Stimulated activated CD4-positive, alpha-beta T cell treated with anti-CD3 and anti-CD28 coated beads, Interleukin-2, amount 100 ng/mL, for 48 hours (primary cell): Measurements from ENCODE around the gene PRKCH.
"Not testable (repeated sequence)": the region's sequence is repeated elsewhere in the genome, so short reads cannot be mapped to it uniquely, and the experiment has no call there.

Experiments used
- DNase-seq, 2 donors: peaks; one replicate each; pipeline ENCODE4 v3.0.0-alpha.2; 2020

Gene PRKCH

DNA sequence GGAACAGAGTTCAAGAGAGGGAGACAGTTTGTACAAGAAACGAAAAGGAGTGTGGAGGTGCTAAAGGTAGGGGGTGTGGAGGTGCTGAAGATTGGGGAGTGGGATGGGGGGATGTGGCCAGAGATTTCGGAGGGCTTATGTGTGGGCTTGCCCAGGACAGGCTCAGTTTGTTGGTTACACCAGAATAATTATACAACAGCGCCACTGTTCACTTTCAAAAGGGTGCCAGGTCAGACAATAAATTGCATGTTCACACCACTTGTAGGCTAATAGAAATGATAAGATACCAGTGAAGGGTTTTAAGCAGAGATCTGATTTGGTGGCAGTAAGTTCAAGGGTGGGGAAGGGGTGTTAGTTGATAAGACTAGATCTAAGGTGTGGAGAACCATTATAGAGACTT lies 75.3 kb downstream of the PRKCH start:
- no peak for DNase-seq

DNA sequence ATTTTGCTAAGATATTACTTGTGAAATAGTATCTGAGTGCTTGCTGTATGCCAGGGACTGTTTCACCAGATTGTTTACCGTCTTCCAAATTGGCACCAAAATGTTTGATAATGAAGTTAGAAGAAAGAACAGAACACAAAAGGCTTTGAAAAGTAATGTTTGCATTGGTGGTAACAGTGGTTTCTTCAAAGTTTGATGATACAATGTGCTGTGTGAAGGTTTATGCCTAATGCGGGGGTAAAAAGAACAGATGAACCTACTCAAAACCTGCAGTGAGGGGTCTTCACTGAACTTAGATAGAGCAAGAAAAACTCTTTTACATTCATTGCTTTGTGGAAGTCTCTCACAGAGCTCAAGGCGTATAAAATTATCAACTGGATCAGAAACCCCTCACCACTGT lies 76.2 kb downstream of the PRKCH start:
- no peak for DNase-seq

DNA sequence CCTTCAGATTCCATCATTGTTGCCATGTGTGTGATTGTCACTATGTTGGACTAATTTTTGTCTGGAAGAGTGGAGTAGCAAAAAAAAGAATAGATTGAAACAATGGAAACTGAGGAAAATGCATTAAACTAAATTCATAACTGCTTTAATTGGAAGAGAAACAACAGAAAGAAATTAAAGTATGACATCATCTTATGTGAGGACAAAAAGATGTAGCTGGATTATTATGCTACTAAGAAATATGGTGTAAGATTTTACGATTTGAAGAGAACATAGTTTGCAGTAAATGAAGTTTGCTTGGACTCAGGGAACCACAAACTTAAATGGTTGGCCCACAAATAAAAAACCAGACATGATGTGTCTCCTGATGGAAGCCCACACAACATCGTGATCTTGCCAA lies 76.8 kb downstream of the PRKCH start:
- no peak for DNase-seq

GRCh38 chr14:61399365-61399764 lies 78.0 kb downstream of the PRKCH start:
- DNase-seq: no peak

DNA sequence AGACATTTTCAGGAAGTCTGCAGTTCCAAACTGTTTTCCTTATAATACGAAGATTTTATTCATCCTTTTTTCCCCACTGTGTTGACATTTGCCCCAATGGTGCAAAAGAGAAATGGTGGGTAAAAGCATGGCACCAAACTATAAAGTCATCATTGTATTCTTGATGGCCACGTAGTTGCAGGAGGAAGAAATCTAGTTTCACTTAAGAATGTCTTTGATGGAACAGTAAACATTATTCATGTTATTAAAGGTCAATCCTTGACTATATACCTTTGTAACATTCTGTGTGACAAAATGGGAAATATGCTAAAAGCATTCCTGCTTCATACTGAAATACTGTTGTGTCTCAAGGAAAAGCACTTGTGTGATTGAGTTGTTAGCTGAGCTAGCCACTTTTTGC lies 80.1 kb downstream of the PRKCH start:
- DNase-seq: no peak

DNA sequence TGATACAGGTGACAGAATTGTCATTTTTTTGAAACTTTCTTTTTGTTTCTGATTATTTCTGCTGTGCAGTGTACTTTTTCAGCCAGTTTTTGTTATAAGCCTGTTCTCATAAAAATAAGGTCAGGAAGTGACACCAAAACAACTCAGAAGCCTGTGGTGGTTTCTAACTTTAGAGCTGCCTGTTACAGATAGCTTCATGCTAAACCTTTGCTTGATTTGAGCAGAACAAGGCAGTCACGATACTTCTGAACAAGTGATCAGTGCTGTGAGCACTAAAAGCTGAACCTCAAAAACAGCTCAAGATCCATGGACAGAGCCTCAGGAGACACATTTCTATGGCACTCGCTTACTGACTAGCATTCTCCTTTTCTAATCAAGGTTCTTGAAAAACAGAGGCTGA lies 82.0 kb downstream of the PRKCH start:
- DNase-seq: no peak

GRCh38 chr14:61404637-61405036 lies 83.3 kb downstream of the PRKCH start:
- no peak for DNase-seq

- DNase-seq: no peak
Measured at GRCh38 chr14:61406198-61406597, 84.8 kb downstream of the PRKCH start.

- DNase-seq: no peak
Measured at GRCh38 chr14:61406675-61407074, 85.3 kb downstream of the PRKCH start.

DNA sequence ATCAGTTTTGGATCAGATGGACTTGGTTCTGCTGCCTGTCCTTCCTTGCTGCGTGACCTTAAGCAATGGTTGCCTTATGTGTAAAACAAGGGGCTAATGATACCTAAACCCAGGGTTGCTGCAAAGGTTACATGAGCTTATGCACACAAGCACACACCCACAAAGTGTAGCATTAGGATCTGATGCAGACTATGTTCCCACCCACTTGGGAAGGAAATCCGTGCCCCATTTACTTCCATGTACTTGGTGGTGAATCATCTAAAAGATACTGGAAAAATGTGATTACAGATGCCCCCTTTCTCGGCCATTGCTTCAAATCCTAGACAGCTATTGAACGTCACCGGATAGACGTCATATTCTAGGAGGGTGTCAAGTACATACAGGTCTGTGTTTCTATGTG lies 87.1 kb downstream of the PRKCH start:
- no peak for DNase-seq

GRCh38 chr14:61409782-61410181 lies 88.4 kb downstream of the PRKCH start:
- no peak for DNase-seq

GRCh38 chr14:61415934-61416333 lies 94.6 kb downstream of the PRKCH start:
- not testable (repeated sequence) for DNase-seq

DNA sequence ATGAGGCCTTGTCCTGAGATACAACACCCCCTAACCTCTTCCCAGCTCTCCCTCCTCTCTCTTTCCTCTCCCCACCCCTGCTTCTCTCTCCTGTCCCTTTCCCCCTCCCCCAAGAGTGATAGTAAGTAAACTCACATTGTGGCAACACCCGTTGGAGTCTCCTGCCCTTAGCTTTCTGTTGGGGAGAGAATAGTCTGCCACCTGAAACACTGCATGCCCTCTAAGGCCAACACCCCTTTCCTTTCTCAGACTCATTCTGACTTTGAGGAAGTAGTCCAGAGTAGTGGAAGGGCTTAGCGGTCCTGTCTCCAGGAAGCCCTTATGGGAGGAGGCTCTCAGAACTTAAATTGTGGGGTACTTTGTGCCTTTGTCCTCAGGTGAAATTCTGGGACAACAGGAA lies 95.2 kb downstream of the PRKCH start:
- no peak for DNase-seq

- no peak for DNase-seq
Measured at GRCh38 chr14:61417141-61417540, 95.8 kb downstream of the PRKCH start.

DNA sequence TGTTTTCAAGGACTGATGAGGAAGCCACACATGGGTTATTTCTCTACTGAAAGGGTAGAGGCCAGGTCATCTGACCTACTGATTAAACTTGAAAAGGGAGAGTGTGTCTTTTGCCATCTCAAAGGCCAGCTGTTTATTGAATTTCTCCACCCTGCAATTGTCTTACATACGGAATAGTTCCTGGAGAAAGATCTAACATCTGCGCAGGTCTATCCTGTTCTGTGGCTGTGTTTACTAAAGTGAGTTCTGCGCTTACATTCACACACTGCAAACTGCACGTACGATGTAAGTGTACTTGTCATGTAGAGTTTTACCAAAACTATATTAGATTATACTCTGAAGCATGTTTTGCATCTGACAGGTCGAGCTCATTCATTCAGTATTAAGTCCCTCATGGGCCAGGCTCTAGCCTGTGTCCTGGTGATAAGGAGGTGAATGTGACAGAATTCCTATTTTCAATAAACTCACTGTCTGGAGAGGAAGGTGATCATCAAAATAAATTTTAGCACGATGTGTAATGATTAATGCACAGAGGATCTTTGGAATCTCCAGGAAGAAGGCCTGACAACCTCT lies 96.6 kb downstream of the PRKCH start:
- DNase-seq: no peak

GRCh38 chr14:61418746-61419145 lies 97.4 kb downstream of the PRKCH start:
- DNase-seq: no peak

GRCh38 chr14:61419201-61419600 lies 97.8 kb downstream of the PRKCH start:
- no peak for DNase-seq

DNA sequence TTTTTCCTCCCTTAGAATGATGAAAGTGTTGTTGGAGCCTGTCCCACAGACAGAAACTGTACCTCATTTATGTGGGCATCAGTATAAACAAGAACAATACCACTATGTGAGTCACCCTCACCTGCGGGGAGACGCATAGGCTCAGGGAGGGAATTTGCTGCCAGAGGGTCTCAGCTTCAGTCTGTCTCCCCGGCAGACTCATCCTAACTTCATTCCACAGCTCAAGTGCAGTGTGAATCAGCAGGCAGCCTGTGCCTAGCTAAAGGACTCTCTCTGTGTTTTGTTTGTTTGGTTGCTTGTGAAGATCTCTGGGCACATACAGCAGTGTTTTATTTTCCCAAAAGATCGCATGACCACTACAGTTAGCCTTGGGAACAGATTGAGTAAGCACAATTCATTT lies 98.9 kb downstream of the PRKCH start:
- DNase-seq: no peak

- DNase-seq: no peak
Measured at GRCh38 chr14:61421212-61421923, 100.0 kb downstream of the PRKCH start.

DNA sequence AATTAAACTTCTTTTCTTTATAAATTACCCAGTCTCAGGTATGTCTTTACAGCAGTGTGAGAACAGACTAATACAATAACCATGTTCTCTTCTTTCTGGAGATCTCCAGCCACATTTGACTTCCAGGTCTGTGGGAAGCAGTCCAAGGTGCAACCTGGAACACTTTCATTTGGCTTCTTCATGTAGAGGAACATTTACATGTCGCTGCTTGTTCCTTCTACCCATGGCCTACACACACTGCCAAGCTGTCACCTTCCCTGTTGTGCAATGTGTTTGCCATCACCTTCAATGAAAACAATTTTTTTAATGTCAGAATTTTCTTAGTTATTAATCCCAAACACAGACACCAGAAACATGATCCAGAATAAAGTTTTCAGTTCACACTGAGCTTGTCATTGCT lies 104.7 kb downstream of the PRKCH start:
- no peak for DNase-seq

DNA sequence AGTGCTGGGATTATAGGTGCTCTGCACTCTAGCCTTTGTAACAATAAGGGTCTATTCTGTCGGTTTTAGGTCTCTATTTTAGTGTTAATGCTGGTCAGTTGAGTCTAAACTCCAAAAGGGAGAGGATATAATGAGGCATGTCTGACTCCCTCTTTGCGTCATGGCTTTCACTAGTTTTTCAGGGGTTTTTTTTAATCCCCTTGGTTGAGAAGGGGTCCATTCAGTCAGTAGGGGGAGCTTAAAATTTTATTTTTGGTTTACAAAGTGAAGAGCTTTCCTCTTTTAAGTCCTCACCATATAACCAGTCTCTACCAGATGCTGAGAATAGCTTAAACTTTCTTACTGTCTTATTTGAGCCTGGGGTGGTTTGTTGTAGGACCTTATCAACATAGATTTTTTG lies 106.9 kb downstream of the PRKCH start:
- no peak for DNase-seq

GRCh38 chr14:61429316-61429715 lies 107.9 kb downstream of the PRKCH start:
- DNase-seq: no peak

- DNase-seq: no peak
Measured at GRCh38 chr14:61430066-61430757, 108.8 kb downstream of the PRKCH start.

- DNase-seq: no peak
Measured at GRCh38 chr14:61433169-61433568, 111.8 kb downstream of the PRKCH start.

DNA sequence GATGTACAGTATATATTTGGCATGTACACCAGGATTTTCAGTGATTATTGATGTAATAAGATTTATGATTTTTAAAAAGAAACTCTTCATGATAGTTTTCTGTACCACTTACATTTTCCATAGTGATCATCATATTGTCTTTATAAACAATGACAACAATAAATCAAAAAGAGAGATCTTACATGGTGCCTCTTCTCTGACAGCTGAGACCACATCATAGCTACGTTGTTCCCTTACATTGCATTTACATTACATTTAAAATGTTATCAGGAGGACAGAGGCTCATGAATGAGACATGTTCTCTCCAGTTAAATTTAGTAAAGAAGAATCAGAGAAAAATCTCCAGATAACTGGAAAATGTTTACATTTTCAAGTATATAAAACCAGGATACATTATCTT lies 112.4 kb downstream of the PRKCH start:
- DNase-seq: no peak
